GM23338 (cell line): ENCODE measurements around the gene PIBF1. TPM values are rescaled to one million over a fixed set of nuclear protein-coding genes. Genes with fewer than 3 reads are reported as not detected.

Experiments
- ATAC-seq: fragments of 200-7000 bp; cut with Tn5 transposase; 3 replicates; pipeline ENCODE4 v1.9.1; 2020
- DNase-seq: peaks from one replicate; pipeline ENCODE4 v3.0.0-alpha.2; 2015; ENCODE audit warnings: low spot score
- H2AFZ ChIP-seq: fragments of 200-600 bp; sonication (generic); 2 replicates; pipeline ENCODE4 v1.8.0; 2016; ENCODE audit warnings: antibody characterized with exemption, mild to moderate bottlenecking, moderate library complexity
- H3F3A ChIP-seq: fragments of 200-600 bp; sonication (generic); replicated peaks from 2 replicates; pipeline ENCODE4 v1.8.0; 2017; ENCODE audit warnings: antibody characterized with exemption, mixed run types, low read depth
- H3K27ac ChIP-seq: fragments of 200-600 bp; sonication (generic); 2 replicates; pipeline ENCODE4 v1.6.1; 2016; ENCODE audit warnings: low read depth
- H3K27me3 ChIP-seq: fragments of 200-600 bp; sonication (generic); 2 replicates; pipeline ENCODE4 v1.8.0; 2016; ENCODE audit warnings: mild to moderate bottlenecking, mixed run types, moderate library complexity; ENCODE audit not compliant: insufficient read depth
- H3K36me3 ChIP-seq: fragments of 200-600 bp; sonication (generic); 2 replicates; pipeline ENCODE4 v1.8.0; 2016; ENCODE audit warnings: mild to moderate bottlenecking; ENCODE audit not compliant: insufficient read depth
- H3K4me1 ChIP-seq: fragments of 200-600 bp; sonication (generic); 2 replicates; pipeline ENCODE4 v1.8.0; 2016; ENCODE audit warnings: mild to moderate bottlenecking, moderate library complexity; ENCODE audit not compliant: insufficient read depth
- H3K4me2 ChIP-seq: fragments of 200-600 bp; sonication (generic); 2 replicates; pipeline ENCODE4 v1.7.1; 2017; ENCODE audit warnings: mixed run types
- H3K4me3 ChIP-seq: fragments of 200-600 bp; sonication (generic); 2 replicates; pipeline ENCODE4 v1.6.1; 2016; ENCODE audit warnings: mixed run types
- H3K79me2 ChIP-seq: fragments of 200-600 bp; sonication (generic); replicated peaks from 2 replicates; pipeline ENCODE4 v1.8.0; 2017; ENCODE audit warnings: mild to moderate bottlenecking; ENCODE audit not compliant: insufficient read depth
- H3K9me2 ChIP-seq: fragments of 200-600 bp; sonication (generic); 2 replicates; pipeline ENCODE4 v1.8.0; 2017; ENCODE audit not compliant: insufficient read depth
- H4K20me1 ChIP-seq: fragments of 200-600 bp; sonication (generic); replicated peaks from 2 replicates; pipeline ENCODE4 v1.8.0; 2017; ENCODE audit warnings: mild to moderate bottlenecking; ENCODE audit not compliant: insufficient read depth
- H3K27ac Mint-ChIP-seq: 2 replicates; pipeline ENCODE4 v1.8.0; 2020; ENCODE audit warnings: inconsistent platforms, mild to moderate bottlenecking, moderate library complexity, mixed read lengths
- H3K27me3 Mint-ChIP-seq: 3 replicates; pipeline ENCODE4 v1.8.0; 2022; ENCODE audit warnings: low read depth, mild to moderate bottlenecking, moderate library complexity, mixed read lengths, inconsistent platforms; ENCODE audit not compliant: insufficient read depth, poor library complexity
- H3K36me3 Mint-ChIP-seq: 3 replicates; pipeline ENCODE4 v1.8.0; 2021; ENCODE audit warnings: low read depth, mild to moderate bottlenecking, inconsistent platforms, moderate library complexity, mixed read lengths
- H3K4me1 Mint-ChIP-seq: 3 replicates; pipeline ENCODE4 v1.8.0; 2020; ENCODE audit warnings: mild to moderate bottlenecking, inconsistent platforms, mixed read lengths
- H3K4me3 Mint-ChIP-seq: 3 replicates; pipeline ENCODE4 v1.8.0; 2021; ENCODE audit warnings: moderate library complexity, mild to moderate bottlenecking, inconsistent platforms, mixed read lengths
- H3K9me3 Mint-ChIP-seq: 3 replicates; pipeline ENCODE4 v1.8.0; 2020; ENCODE audit warnings: moderate library complexity, mild to moderate bottlenecking, inconsistent platforms, mixed read lengths
- CREB1 ChIP-seq: fragments of 250-450 bp; sonication (Bioruptor Pico); IDR thresholded peaks from 2 replicates; pipeline ENCODE4 v1.5.0; 2020; ENCODE audit warnings: low read depth, mild to moderate bottlenecking, moderate library complexity
- ETS1 ChIP-seq: IDR thresholded peaks from 2 replicates; pipeline ENCODE4 v1.6.1; 2016; ENCODE audit warnings: antibody characterized with exemption
- EZH2 ChIP-seq: fragments of 200-600 bp; sonication (generic); IDR thresholded peaks from one replicate; pipeline ENCODE4 v1.8.0; 2017; ENCODE audit warnings: antibody characterized with exemption, mild to moderate bottlenecking, low read depth; ENCODE audit not compliant: unreplicated experiment
- EZH2phosphoT487 ChIP-seq: fragments of 200-600 bp; sonication (generic); IDR thresholded peaks from one replicate; pipeline ENCODE4 v1.8.1; 2018; ENCODE audit warnings: antibody characterized with exemption; ENCODE audit not compliant: unreplicated experiment
- JUNB ChIP-seq: IDR thresholded peaks from one replicate; pipeline ENCODE4 v1.6.1; 2016; ENCODE audit warnings: antibody characterized with exemption; ENCODE audit not compliant: unreplicated experiment
- NANOG ChIP-seq: IDR thresholded peaks from 2 replicates; pipeline ENCODE4 v1.6.1; 2016; ENCODE audit warnings: antibody characterized with exemption, borderline replicate concordance
- POLR2AphosphoS5 ChIP-seq: IDR thresholded peaks from 2 replicates; pipeline ENCODE4 v1.6.1; 2016; ENCODE audit warnings: antibody characterized with exemption, low read depth
- REST ChIP-seq: IDR thresholded peaks from one replicate; pipeline ENCODE4 v1.6.1; 2018; ENCODE audit warnings: antibody characterized with exemption; ENCODE audit not compliant: unreplicated experiment
- STAT1 ChIP-seq: IDR thresholded peaks from one replicate; pipeline ENCODE4 v1.6.1; 2016; ENCODE audit warnings: antibody characterized with exemption; ENCODE audit not compliant: unreplicated experiment
- ZNF114 ChIP-seq: fragments of 250-450 bp; sonication (Bioruptor Pico); IDR thresholded peaks from 2 replicates; pipeline ENCODE4 v1.5.0; 2020; ENCODE audit warnings: mild to moderate bottlenecking, moderate library complexity
- ZNF331 ChIP-seq: fragments of 250-450 bp; sonication (Bioruptor Pico); IDR thresholded peaks from 2 replicates; pipeline ENCODE4 v1.5.0; 2020; ENCODE audit warnings: low read depth, mild to moderate bottlenecking, moderate library complexity
- polyA plus RNA-seq: library from polyadenylated mRNA; unstranded; fragments of >200 nt; fragmentation: Nextera tagmentation; extraction: Ambion mirVana; gene quantifications from 2 replicates; pipeline ENCODE4 v1.2.1, GENCODE V29; 2016
- total RNA-seq: library from RNA; depleted of rRNA; stranded (reverse); fragments of >200 nt; shearing (Covaris generic); gene quantifications from 2 replicates; pipeline ENCODE4 v1.2.3, GENCODE V29; 2014
- TF ChIP-seq, protein P1 (sequence below): fragments of 250-450 bp; sonication (Bioruptor Pico); IDR thresholded peaks from 2 replicates; pipeline ENCODE4 v1.5.0; 2020; ENCODE audit warnings: mild to moderate bottlenecking, moderate library complexity
- TF ChIP-seq, protein P2 (sequence below), 2 experiments: fragments of 200-600 bp in 1 of 2; sonication (generic) in 1 of 2; conservative IDR thresholded peaks; 2 replicates each; pipeline versions ENCODE4 v1.5.1 to v1.6.1; 2016 to 2017; ENCODE audit warnings: antibody characterized with exemption in 2 of 2, low read depth in 2 of 2, mild to moderate bottlenecking in 2 of 2, moderate library complexity in 1 of 2

Gene PIBF1
- total and polyA plus RNA-seq, 2 experiments from 2014 or later: 14.9 to 22.6 TPM

DNA sequence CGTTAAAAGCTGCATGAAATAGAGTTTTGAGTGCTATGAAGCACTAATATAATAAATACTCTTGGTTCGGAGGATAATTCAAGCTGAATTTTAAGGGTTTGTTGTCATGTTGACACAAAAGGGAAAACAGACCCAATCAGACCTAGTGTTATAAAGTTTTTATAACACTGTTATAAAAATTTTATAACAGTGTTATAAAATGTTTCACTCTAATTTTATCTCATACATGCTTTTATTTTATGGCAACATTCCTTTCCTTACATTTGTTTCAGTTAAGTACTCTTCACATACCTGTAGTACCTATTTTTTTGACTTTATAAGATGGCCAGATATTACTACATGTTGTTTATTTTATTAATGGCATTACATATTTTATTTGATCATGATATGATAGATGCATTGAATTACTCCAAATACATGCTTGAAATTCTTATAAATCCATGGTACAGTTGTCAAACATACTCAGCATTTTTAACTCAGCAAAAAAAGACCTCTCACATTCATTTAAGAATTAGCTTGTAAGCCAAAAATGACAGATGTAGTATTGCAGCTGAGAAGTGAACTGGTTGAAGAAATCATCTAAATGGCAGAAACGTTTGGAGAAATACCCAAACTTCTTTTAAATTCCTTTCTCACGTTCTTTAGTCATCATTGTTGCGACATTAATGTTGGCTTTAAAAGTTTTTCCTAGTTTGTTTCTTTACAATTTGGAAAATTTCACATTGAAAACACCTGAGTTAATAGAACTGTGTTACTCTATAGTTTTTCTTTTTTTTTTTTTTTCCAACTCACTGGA is 104.5 kb downstream of the PIBF1 start:
- H3K36me3 Mint-ChIP-seq: no peaks in the 10 kb centered on the region
- Histone ChIP-seq H3K4me2 (no peak overlapping the region), H3F3A (no peaks in the 10 kb centered on the region), H3K4me1 (no peaks in the 10 kb centered on the region), H3K36me3 (no peaks in the 10 kb centered on the region), H4K20me1 (no peaks in the 10 kb centered on the region), H3K79me2 (no peaks in the 10 kb centered on the region), H3K27me3 (no peaks in the 10 kb centered on the region), H3K9me2 (no peaks in the 10 kb centered on the region), H3K27ac (no peak overlapping the region), H3K4me3 (no peak overlapping the region), H2AFZ (no peak overlapping the region)
- ATAC-seq (no peak), DNase-seq (no peak)
- H3K4me1 Mint-ChIP-seq: no peaks in the 10 kb centered on the region
- no peak for TF ChIP-seq NANOG
- TF ChIP-seq ETS1: no peak
- no peak for TF ChIP-seq ZNF331 (CRISPR knock-in tag)
- TF ChIP-seq, protein P1, sequence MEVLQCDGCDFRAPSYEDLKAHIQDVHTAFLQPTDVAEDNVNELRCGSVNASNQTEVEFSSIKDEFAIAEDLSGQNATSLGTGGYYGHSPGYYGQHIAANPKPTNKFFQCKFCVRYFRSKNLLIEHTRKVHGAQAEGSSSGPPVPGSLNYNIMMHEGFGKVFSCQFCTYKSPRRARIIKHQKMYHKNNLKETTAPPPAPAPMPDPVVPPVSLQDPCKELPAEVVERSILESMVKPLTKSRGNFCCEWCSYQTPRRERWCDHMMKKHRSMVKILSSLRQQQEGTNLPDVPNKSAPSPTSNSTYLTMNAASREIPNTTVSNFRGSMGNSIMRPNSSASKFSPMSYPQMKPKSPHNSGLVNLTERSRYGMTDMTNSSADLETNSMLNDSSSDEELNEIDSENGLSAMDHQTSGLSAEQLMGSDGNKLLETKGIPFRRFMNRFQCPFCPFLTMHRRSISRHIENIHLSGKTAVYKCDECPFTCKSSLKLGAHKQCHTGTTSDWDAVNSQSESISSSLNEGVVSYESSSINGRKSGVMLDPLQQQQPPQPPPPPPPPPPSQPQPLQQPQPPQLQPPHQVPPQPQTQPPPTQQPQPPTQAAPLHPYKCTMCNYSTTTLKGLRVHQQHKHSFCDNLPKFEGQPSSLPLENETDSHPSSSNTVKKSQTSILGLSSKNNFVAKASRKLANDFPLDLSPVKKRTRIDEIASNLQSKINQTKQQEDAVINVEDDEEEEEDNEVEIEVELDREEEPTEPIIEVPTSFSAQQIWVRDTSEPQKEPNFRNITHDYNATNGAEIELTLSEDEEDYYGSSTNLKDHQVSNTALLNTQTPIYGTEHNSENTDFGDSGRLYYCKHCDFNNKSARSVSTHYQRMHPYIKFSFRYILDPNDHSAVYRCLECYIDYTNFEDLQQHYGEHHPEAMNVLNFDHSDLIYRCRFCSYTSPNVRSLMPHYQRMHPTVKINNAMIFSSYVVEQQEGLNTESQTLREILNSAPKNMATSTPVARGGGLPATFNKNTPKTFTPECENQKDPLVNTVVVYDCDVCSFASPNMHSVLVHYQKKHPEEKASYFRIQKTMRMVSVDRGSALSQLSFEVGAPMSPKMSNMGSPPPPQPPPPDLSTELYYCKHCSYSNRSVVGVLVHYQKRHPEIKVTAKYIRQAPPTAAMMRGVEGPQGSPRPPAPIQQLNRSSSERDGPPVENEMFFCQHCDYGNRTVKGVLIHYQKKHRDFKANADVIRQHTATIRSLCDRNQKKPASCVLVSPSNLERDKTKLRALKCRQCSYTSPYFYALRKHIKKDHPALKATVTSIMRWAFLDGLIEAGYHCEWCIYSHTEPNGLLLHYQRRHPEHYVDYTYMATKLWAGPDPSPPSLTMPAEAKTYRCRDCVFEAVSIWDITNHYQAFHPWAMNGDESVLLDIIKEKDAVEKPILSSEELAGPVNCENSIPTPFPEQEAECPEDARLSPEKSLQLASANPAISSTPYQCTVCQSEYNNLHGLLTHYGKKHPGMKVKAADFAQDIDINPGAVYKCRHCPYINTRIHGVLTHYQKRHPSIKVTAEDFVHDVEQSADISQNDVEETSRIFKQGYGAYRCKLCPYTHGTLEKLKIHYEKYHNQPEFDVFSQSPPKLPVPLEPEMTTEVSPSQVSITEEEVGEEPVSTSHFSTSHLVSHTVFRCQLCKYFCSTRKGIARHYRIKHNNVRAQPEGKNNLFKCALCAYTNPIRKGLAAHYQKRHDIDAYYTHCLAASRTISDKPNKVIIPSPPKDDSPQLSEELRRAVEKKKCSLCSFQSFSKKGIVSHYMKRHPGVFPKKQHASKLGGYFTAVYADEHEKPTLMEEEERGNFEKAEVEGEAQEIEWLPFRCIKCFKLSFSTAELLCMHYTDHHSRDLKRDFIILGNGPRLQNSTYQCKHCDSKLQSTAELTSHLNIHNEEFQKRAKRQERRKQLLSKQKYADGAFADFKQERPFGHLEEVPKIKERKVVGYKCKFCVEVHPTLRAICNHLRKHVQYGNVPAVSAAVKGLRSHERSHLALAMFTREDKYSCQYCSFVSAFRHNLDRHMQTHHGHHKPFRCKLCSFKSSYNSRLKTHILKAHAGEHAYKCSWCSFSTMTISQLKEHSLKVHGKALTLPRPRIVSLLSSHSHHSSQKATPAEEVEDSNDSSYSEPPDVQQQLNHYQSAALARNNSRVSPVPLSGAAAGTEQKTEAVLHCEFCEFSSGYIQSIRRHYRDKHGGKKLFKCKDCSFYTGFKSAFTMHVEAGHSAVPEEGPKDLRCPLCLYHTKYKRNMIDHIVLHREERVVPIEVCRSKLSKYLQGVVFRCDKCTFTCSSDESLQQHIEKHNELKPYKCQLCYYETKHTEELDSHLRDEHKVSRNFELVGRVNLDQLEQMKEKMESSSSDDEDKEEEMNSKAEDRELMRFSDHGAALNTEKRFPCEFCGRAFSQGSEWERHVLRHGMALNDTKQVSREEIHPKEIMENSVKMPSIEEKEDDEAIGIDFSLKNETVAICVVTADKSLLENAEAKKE: no peak
- TF ChIP-seq, protein P2, sequence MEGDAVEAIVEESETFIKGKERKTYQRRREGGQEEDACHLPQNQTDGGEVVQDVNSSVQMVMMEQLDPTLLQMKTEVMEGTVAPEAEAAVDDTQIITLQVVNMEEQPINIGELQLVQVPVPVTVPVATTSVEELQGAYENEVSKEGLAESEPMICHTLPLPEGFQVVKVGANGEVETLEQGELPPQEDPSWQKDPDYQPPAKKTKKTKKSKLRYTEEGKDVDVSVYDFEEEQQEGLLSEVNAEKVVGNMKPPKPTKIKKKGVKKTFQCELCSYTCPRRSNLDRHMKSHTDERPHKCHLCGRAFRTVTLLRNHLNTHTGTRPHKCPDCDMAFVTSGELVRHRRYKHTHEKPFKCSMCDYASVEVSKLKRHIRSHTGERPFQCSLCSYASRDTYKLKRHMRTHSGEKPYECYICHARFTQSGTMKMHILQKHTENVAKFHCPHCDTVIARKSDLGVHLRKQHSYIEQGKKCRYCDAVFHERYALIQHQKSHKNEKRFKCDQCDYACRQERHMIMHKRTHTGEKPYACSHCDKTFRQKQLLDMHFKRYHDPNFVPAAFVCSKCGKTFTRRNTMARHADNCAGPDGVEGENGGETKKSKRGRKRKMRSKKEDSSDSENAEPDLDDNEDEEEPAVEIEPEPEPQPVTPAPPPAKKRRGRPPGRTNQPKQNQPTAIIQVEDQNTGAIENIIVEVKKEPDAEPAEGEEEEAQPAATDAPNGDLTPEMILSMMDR (conservative IDR thresholded peaks at IDR 0.05; ENCODE audit: low read depth in 2 of 2): no peak
- TF ChIP-seq REST: no peak
- no peak for TF ChIP-seq EZH2
- TF ChIP-seq EZH2phosphoT487: no peak
- TF ChIP-seq JUNB: no peak
- TF ChIP-seq STAT1: no peak
- no peak for TF ChIP-seq POLR2AphosphoS5
- TF ChIP-seq CREB1: no peak
- TF ChIP-seq ZNF114 (CRISPR knock-in tag): no peak
- no peak overlapping the region for H3K4me3 Mint-ChIP-seq
- no peak overlapping the region for H3K27ac Mint-ChIP-seq
- H3K9me3 Mint-ChIP-seq: no peaks in the 10 kb centered on the region
- H3K27me3 Mint-ChIP-seq: no peaks in the 10 kb centered on the region
